Stimulated activated CD4-positive, alpha-beta T cell treated with anti-CD3 and anti-CD28 coated beads, Interleukin-4, amount 100 ng/mL, for 1 hour (primary cell): ENCODE results near the gene USH2A.
"Not testable (repeated sequence)": the region's sequence is repeated elsewhere in the genome, so short reads cannot be mapped to it uniquely, and the experiment has no call there.

Experiments used
- DNase-seq: peaks from one replicate; pipeline ENCODE4 v3.0.0-alpha.2; 2020

The USH2A gene

DNA sequence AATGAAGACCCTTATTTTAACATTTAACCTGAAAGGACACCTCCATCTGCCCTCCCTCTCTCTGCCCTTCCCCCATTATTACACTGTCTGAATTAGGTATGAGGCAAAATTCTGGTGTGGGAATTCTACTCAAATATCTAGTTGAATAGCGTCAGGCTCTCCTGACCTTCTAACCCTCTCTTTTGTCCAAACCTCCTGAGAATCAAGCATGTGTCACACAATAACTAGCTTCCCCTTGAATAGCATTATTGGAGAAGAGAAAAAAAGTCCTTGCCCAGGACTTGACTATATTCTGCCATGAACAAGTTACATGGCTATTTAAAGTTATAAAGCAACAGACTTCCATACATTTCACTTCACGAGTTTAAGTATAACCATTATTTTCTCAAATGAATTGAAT lies 35.5 kb downstream of the USH2A start:
- no peak for DNase-seq

- no peak for DNase-seq
These were observed 43.8 kb downstream of the USH2A start for GRCh38 chr1:216379441-216379840.

GRCh38 chr1:216368249-216368648 lies 55.0 kb downstream of the USH2A start:
- no peak for DNase-seq

GRCh38 chr1:216366979-216367378 lies 56.3 kb downstream of the USH2A start:
- DNase-seq: no peak

DNA sequence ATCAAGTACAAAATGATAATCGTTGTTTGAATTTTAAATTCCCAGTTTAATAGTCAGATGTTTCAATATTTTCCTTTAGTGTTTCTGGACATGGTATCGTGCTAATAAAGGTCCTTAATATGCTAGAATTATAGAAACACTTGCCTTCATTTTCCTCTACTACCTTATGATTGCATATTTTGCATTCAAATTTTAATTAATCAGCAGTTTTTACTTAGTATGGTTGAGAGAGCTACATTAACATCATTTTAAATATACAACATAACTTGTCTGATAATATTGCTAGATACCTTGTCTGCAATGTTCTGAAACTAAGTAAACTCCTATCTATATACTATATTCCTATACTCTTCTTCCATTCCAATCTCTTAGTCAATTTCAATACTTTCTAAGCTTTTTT lies 66.3 kb downstream of the USH2A start:
- DNase-seq: no peak

GRCh38 chr1:216350186-216350585 lies 73.1 kb downstream of the USH2A start:
- DNase-seq: no peak

- no peak for DNase-seq
These were observed 76.7 kb downstream of the USH2A start for GRCh38 chr1:216346526-216346925.

DNA sequence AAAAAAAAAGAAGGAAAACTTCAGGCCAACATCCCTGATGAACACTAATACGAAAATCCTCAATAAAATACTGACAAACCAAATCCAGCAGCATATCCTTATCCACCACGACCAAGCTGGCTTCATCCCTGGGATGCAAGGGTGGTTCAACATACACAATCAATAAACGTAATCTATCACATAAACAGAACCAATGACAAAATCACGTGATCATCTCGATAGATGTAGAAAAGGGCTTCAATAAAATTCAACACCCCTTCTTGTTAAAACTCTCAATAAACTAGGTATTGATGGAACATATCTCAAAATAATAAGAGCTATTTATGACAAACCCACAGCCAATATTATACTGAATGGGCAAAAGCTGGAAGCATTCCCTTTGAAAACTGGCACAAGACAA lies 82.7 kb downstream of the USH2A start:
- not testable (repeated sequence) for DNase-seq

DNA sequence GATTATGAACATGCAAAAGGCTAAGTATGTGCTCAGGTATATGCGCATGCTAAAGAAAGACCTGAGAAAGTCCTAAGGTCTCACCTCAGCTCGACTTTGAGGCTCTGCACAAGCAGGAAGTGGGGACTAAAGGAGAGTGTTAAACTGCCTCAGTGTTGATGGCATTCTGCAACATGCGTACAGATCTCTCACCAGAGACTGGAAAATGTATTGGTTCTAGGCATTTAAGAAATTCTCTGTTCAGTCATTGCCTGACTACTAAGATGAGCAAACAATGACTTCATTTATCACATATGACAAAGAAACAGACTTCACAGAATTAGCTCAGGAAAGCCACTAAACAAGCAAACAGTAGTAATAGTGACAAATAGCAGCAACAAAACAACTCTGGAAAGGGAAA lies 90.8 kb downstream of the USH2A start:
- DNase-seq: no peak

DNA sequence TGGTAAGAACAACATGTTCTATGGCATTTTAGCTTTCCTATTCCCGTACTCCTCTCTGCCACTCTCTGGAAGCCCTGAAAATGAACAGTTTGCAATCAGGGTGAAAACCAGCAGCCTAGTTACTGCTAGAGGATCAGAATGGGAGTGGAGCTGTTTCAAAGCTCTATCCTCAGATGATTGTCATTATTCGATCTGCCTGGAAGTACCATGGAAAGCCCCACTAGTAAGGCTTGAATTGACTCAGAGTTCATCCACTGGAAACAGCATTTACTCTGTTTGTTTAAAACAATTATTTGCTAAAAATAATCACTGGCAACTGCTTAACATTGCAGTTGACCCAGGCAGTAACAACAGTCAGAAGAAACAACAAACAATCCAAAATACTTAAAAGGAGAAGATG lies 91.2 kb downstream of the USH2A start:
- DNase-seq: no peak

DNA sequence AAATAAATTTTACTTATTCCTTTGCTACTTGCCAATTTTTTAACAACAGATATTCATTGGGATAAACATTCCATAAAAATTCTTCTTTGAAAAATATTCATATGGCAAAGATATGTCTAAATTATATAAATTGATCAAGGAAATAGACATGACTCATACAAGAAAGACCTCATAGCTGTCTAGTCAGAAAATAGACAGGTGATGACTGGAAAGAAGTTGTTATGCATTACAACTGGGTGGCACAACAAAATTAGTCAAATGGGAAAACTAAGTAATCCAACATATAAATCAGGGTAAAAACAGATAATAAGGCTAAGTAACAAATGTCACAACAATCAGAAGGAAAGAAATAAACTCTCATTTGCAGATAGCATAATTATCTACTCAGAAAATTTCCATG lies 92.0 kb downstream of the USH2A start:
- no peak for DNase-seq

DNA sequence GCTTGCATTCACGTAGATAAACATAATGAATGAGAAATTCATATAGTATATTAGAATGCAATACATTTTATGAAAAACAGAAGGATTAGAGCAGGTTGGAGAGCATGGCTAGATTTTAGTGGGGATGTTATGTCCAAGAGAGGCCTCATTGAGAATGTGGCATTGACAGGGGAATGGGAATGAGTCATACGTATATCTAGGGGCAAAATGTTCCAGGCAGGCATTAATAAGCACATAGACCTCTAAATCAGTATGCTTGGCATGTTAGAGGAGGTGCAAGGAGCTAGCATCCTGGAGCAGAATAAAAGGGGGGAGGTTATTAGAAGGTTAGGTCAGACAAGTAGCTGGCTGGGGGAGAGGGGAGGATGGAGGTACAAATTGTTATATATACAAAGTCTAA lies 93.0 kb downstream of the USH2A start:
- no peak for DNase-seq

GRCh38 chr1:216325946-216326345 lies 97.3 kb downstream of the USH2A start:
- no peak for DNase-seq

GRCh38 chr1:216325336-216325735 lies 97.9 kb downstream of the USH2A start:
- DNase-seq: no peak

DNA sequence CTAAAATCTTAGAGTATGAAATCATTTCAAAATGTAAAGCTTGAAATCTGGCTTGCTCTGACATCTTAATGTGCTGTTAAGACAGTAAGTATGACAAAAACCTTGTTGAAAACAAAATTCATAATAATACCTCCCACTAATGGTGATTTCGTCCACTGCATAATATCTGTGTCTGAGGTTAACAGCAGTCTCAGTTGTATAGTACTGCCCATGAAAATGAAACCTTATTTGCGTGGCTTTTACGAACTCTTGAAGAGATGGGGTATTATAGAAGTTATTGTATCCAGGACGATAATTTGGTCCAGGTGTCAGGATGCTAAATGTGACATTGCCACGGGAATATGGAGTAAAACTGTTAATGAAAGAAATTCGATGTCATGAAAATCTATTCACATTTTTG lies 99.9 kb downstream of the USH2A start:
- DNase-seq: no peak

GRCh38 chr1:216314379-216315095 lies 108.7 kb downstream of the USH2A start:
- no peak for DNase-seq

- DNase-seq: no peak
These were observed 112.5 kb downstream of the USH2A start for GRCh38 chr1:216310776-216311175.

DNA sequence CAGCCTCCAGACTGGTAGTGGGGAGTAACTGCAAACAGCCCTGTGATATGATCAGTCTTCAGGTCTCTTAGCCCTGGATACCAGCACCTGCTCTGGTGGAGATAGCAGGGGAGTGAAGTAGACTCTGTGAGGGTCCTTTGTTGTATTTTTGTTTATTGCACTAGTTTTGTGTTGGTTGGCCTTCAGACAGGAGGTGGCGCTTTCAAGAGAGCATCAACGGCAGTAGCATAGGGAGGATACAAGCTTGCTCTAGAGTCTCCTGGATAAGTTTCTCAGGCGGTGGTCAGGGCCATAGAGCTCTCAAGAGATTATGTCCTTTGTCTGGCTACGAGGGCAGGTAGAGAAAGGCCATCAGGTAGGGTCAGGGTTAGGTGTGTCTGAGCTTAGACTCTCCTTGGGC lies 116.4 kb downstream of the USH2A start:
- DNase-seq: no peak

DNA sequence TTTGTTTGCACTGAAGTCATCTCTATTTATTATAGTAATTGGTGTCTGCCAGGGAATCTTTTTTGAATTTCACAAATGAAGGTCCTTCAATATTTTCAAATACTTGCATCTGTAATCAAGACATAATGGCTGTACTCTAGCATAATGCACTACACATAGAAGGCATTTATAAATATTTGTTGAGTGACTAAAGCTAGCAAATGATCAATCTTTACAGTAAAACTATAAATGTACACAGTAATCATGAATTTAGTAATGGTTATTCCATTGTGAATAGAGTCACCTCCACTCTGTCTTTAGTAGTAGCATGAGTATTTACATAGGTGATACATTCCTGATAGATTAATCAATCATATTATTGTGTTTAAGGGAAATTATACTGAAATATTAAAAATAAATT lies 119.6 kb downstream of the USH2A start:
- no peak for DNase-seq

DNA sequence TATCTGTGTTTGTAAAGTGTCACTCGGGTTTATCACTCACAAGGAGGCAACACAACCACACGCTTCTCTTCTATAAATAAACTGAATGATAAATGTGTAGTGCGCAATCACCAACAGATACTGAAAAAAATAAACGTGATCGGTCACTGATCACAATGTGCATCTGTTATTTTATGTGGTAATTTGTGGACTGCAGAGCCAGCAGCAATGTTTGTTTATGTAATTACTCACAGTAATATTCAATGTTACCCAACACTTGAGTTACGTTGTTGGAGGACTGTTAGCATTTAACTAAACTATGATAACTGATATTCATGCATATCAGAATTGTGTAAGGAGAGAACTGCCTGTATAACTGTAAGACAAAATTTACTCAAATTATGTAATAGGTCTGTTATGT lies 129.6 kb downstream of the USH2A start:
- DNase-seq: no peak

DNA sequence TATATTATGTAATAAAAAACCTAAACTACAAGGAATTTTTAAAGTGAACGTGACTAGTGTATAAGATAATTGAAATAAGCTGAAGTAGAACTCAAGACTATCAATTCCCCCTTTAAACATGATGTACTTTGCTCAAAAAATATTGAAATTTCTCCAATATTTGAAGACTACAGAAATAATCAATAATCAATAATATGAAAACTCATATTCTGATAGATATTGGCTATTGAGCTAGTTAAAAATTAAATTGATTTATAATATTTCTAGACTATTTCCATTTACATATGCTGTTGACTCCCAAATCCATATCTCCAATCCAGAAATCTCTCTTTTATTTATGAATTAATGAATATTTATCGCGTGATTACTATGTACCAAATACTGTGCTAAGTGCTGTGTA lies 133.2 kb downstream of the USH2A start:
- no peak for DNase-seq

DNA sequence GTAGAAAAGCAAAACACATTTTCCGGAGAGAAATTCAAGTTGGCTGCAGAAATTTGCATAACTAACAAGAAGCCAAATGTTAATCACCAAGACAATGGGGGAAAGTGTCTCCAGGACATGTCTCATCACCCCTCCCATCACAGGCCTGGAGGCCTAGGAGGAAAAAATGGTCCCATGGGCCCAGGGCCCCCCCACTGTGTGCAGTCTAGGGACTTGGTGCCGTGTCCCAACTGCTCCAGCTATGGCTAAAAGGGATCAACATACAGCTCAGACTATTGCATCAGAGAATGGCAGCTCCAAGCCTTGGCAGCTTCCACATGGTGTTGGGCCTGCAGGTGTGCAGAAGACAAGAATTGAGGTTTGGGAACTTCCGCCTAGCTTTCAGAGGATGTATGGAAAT lies 138.2 kb downstream of the USH2A start:
- DNase-seq: no peak

GRCh38 chr1:216281757-216282156 lies 141.5 kb downstream of the USH2A start:
- DNase-seq: no peak

DNA sequence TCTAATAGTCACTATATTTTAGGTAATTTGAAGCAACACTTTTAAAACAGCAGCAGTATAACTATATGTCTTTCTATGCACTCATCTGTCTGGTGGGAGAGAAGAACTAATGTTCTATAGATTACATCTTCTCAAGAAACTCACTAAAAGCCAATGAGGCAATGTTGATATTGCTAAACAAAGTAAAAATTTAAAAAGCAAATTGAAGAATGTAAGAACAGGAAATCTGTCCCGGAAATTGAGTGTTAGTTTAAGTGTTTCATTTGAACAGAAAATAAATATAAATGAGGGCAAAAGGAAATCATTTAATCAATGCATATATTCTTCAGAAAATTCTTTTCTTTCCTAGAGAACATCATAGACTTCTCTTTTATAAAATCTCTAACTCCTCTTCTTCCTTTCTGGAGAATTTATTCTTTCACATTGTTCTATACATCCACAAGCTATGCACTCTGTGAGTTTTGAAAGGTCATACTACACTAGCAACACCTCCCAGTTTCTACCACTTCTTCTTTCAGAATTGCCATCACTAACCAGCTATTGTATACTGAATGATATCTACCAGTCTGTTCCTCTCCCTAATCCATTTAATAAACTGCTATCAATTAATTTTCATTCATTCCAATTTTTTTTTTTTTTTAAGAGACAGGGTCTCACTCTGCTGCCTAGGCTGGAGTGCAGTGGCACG lies 153.0 kb downstream of the USH2A start:
- no peak for DNase-seq

DNA sequence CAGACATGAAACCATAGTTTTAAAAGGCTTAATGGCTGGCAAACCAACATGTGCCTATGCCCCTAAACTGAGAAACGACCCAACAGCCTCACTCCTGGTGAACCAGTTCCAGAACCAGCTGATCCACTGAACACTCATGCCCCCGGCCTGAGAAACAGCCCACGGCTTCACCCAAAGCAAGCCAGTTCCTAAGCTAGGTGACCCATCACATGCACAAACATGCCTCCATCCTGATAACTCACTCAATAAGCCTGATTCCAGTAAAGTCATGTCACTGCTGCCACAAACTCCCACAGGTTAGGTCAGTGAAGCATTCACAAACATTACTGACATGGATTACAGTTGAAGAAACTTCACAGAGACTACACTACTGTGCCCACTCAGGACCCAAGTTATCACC lies 161.6 kb downstream of the USH2A start:
- DNase-seq: no peak
